ENCODE results near the gene TEC.

The TEC gene

DNA sequence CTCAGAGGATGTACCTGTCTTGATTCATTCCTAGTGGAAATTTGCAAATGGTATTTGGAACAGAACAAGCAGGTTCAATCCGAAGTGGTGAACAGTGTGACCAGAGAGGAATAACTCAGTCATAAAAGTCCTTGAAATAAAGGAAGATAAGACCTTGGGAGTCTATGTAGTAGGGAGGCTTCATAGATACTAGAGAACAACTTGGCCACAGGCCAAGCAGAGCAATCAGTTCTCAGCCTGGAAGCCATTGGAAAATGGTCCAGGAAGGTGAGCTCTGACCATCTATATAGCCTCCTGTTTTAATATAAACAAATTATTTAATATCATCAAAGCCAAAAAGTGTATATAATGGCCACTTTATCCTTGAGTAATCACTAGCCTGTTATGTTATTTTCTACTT is 146.9 kb downstream of the TEC start:
- CTCF ChIA-PET: no interaction called here
- POLR2A ChIA-PET (ENCODE audit: low non-redundant PET): no interaction called here
- TF ChIP-seq, protein P1, sequence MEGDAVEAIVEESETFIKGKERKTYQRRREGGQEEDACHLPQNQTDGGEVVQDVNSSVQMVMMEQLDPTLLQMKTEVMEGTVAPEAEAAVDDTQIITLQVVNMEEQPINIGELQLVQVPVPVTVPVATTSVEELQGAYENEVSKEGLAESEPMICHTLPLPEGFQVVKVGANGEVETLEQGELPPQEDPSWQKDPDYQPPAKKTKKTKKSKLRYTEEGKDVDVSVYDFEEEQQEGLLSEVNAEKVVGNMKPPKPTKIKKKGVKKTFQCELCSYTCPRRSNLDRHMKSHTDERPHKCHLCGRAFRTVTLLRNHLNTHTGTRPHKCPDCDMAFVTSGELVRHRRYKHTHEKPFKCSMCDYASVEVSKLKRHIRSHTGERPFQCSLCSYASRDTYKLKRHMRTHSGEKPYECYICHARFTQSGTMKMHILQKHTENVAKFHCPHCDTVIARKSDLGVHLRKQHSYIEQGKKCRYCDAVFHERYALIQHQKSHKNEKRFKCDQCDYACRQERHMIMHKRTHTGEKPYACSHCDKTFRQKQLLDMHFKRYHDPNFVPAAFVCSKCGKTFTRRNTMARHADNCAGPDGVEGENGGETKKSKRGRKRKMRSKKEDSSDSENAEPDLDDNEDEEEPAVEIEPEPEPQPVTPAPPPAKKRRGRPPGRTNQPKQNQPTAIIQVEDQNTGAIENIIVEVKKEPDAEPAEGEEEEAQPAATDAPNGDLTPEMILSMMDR (conservative IDR thresholded peaks at IDR 0.05; ENCODE audit: low read depth): no peak
- no peak for DNase-seq (ENCODE audit: low spot score)
- no peak overlapping the region for H3K27ac ChIP-seq

- POLR2A ChIA-PET (ENCODE audit: low non-redundant PET): no interaction called here
- TF ChIP-seq, protein P1 (conservative IDR thresholded peaks at IDR 0.05; ENCODE audit: low read depth): no peak
- no peak overlapping the region for H3K27ac ChIP-seq
- CTCF ChIA-PET: no interaction called here
- DNase-seq (ENCODE audit: low spot score): no peak
Observed at GRCh38 chr4:48121180-48121579, 148.5 kb downstream of the TEC start.

DNA sequence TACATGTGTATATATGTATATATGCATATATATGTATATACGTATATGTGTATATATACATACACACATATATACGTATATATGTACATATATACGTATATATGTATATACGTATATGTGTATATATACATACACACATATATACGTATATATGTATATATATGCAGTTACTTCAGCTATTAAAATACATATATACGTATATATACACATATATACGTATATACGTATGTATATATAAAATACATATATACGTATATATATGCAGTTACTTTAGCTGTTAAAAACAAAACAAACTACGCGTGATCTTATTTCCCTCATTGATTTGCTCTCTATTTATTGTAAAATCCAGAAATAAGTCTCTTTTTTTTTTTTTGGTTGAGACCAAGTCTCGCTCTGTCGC is 149.5 kb downstream of the TEC start:
- H3K27ac ChIP-seq: no peak overlapping the region
- POLR2A ChIA-PET (ENCODE audit: low non-redundant PET): no interaction called here
- CTCF ChIA-PET: interaction anchor here (0.6 to 0.7 kb wide), 2 partner anchors 136 to 824 kb away, joined by 3 to 8 read pairs; no protein-coding TSS in a partner anchor
- TF ChIP-seq, protein P1 (conservative IDR thresholded peaks at IDR 0.05; ENCODE audit: low read depth): no peak
- DNase-seq (ENCODE audit: low spot score): no peak

DNA sequence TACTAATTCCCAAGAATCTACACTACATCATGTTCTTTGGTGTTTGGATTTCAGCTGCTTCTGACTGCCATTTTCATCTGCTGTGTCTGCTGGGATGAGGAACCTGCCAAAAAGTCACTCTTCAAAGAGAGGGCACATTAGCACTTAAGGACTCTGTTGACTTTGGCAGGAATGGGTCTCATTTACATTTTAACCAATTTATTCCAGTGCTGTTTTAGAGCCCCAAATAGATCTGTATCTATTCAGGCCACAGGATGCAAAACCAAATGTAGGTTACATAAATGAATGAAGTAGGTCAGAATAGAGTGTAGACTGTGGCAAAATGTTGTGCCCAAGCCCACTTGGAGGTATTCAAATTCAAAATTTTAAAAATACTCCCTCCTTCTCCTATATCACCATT is 150.0 kb downstream of the TEC start:
- H3K27ac ChIP-seq: no peak overlapping the region
- ChIA-PET POLR2A (ENCODE audit: low non-redundant PET) (no interaction called here), CTCF (interaction anchor here (0.6 to 0.7 kb wide), 2 partner anchors 136 to 824 kb away, joined by 3 to 8 read pairs; no protein-coding TSS in a partner anchor)
- TF ChIP-seq, protein P1 (conservative IDR thresholded peaks at IDR 0.05; ENCODE audit: low read depth): no peak
- no peak for DNase-seq (ENCODE audit: low spot score)

GRCh38 chr4:48118081-48118480 is 151.6 kb downstream of the TEC start:
- DNase-seq (ENCODE audit: low spot score): no peak
- H3K27ac ChIP-seq: no peak overlapping the region
- CTCF ChIA-PET: interaction anchor here (1.0 kb wide), 1 partner anchor 8 kb away, joined by 5 read pairs; no protein-coding TSS in a partner anchor
- TF ChIP-seq, protein P1 (conservative IDR thresholded peaks at IDR 0.05; ENCODE audit: low read depth): no peak
- POLR2A ChIA-PET (ENCODE audit: low non-redundant PET): no interaction called here

- H3K27ac ChIP-seq: no peak overlapping the region
- TF ChIP-seq, protein P1 (conservative IDR thresholded peaks at IDR 0.05; ENCODE audit: low read depth): no peak
- ChIA-PET CTCF (no interaction called here), POLR2A (ENCODE audit: low non-redundant PET) (no interaction called here)
- DNase-seq (ENCODE audit: low spot score): no peak
Observed at GRCh38 chr4:48116582-48116981, 153.1 kb downstream of the TEC start.

DNA sequence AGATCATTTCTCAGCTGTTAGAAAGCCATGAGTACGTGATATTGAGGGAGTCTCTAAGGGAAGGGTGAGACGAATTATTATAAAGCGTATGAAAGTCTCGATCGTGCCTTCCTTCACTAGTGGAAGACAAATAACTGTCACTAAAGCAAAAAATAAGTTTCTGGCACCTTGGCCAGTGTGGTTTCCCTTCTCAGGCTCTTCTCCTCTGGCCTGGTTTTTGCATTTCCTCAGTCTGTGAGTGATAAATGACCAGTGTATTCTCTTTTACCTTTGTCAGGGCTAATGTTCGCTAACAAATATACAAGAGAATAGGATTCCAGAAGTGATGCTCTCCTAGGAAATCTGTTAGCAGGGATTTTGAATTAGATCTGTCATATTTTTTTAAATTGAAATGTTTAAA is 155.2 kb downstream of the TEC start:
- POLR2A ChIA-PET (ENCODE audit: low non-redundant PET): no interaction called here
- DNase-seq (ENCODE audit: low spot score): no peak
- no peak overlapping the region for H3K27ac ChIP-seq
- CTCF ChIA-PET: interaction anchor here (0.7 kb wide), 1 partner anchor 26 kb away, joined by 7 read pairs; no protein-coding TSS in a partner anchor
- TF ChIP-seq, protein P1 (conservative IDR thresholded peaks at IDR 0.05; ENCODE audit: low read depth): no peak

All from RWPE1 (cell line).